ENCODE results near the gene CD300LG.
A peak's percentile ranks its signal among the peaks of the same experiment; 100 is the strongest.
"Not testable (repeated sequence)": the region's sequence is repeated elsewhere in the genome, so short reads cannot be mapped to it uniquely, and the experiment has no call there.

CD300LG gene

DNA sequence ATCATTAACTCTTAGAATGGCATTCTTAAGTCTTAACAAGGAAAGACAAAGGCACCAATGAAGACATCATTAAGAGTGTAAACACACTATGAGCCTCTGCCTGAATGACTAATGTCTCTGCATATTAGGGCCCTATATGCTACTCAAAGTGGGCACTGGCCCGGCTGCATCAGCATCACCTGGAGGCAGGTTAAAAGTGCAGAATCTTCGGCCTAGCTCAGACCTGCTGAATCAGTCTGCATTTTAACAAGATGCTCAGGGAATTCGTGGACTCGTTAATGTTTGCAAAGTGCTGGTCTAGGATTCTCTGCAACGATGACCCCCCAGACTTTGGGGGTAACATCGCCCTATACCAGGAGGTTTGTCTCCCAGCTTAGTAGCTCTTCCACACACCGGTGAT lies 20.8 kb upstream of the CD300LG start:
- no peak for DNase-seq

DNA sequence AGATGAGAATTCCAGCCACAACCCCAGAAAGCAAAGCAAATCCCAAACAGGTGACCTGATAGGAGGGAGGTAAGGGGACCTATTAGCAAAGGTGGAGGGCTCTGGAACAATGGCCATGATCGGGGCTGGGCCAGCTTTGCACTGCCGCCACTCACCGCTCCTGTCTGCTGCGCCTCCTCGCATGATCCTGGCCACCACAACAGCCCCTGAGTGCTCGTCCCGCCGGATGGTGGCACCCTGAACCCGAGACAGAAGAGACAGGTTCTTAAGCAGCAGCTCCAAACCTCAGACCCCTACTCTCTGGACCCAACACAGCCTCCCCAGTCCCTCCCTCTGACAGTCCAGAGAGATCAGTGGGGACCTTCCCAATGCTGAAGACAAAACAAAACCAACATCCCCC lies 19.4 kb upstream of the CD300LG start:
- DNase-seq: no peak

DNA sequence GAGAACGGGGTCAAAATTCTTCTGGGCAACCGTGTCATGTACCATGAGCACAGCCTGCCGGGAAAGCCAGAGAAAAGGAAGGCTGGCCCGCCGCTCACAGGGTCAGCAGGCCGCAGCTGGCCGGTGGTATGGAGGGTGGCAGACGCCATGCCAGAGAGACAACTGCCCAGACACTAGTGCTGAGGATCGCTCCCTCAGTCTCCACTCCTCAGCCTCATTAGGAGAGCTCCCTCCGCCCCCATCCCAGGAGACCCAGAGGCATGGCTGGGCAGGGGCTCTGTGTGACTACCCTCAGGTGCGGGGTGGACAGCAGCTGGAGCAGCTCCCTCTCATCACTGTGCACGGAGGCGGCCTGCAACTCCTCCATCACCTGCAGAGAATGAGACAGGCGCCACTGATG lies 17.2 kb upstream of the CD300LG start:
- DNase-seq: no peak

DNA sequence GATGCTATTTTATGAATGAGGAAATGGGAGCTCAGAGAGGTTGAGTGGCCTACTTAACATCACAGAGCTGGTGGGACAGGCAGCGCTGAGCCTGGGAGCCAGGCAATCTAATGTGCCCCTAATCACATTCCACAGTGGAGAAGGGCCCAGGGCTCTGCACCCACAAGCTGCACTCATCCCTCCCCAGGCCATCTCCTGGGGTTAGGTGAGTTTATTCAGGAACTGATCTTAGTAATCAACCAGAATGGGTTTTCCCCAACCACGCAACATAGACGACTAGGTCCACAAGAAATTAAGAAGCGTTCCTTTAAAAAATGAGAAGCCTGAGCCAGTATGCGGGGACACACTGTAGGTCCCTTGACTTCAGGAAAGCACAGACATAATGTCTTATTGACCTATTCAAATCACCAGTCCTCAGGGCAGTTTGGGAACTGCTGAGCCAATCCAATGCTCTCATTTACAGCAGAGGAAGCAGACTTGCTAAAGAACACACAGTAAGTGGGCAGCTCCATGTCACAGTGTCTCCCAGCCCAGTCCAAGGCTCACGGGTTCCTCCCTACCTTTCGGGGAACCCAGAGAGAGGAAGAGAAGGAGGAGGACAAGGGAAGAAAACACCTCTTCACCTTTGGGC lies 16.4 kb upstream of the CD300LG start:
- DNase-seq: no peak

DNA sequence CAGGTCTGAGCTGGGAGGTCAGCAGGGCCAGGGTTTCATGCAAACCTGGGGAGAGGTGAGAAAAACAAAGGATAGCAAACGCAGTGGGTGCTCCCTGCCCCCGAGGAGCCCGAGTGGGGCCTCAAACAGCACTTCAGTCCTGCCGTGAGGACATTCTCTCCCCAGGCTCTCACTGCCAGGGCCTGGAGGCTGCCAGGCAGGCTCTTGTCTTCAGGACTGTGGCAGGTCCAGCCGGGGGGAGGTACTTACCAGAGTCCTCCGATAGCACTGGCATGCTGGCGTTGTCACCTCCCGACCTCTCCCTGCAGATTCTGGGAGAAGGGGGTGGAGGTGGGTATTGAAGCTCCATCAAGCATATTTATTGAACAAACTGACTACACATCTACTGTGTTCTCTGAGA lies 15.3 kb upstream of the CD300LG start:
- no peak for DNase-seq

DNA sequence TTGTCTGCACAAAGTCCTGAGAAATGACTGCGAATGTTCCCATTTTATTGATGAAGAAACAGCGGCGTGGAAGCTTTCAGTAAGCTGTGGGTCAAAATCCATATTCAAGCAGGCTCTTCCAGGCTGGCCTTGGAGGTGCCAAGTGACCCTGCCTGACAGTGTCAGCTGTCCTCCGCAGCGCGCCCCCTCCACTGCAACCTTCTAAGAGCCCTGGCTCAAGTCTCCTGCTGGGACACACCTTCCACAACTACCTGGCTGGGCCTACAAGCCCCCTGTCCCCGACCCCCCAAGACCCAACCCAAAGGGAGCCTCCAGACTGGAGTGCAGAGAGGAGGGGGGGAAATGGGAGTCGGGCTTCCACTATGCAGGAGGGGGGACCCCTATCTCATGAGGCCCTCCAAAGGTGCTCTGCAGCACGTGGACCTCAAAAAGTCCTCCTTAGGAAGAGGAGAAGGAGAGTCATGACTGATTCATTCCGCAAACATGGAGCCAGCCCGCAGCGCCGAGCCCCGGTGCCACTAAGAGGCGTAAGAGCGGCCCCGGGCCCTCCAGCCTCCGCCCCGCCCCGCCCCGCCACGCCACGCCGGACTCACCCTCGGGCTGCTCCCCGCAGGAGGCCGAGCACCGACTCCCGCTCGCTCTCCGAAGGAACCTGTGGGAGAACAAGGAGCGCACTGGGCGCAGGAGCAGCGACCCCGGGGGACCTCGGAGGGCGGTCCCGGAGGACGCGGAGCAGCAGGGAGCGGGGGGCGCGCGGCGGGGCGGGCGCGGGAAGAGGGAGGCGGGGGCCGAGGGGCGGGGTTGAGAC lies 14.6 kb upstream of the CD300LG start:
- DNase-seq: peak; percentile 19 to 28

DNA sequence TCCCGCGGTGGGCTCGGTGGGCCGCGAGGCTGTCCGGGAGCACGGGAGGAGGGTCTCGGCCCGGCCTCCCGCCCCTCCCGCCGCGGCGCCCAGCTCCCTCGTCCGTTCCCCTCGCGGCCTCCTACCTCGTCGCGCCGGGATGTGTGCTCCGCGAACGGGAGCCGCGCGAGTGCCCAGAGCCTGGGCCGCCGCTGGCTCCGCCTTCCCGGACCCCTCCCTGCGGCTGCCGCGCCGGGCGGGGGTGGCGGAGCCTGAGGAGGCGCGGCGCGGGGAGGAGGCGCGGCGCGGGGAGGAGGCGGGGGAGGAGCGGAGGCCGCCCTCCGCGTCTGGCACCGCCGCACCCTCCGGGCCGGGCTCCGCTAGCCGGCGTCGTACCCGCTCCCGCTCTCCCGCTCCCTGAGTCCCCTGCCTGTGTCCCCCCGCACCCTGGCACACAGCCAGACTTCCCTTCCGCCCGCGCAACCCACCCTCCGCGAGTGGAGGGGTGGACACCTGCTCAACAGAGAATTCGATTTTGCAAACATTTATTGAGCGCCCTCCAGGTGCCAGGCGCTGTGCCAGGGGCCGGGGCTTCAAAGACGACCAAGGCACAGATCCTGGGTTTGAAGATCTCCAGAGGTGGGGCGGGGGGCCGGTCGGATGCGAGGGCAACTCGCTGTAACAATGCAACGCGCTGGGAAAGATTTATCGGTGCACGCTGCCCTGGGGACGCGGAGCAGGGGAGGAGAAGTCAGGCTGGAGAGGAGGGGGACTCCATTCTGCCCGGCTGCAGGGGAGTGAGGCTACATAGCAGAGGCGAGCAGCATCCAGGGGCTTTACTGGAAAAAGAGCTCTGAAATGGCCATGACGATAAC lies 13.8 kb upstream of the CD300LG start, which contains the start of gene MPP3:
TSS of gene MPP3 (minus strand) at position 171 of the 854 bp plus-strand sequence. CDS start 1,240 bp downstream, outside the sequence.
- peak; percentile 55 for DNase-seq

DNA sequence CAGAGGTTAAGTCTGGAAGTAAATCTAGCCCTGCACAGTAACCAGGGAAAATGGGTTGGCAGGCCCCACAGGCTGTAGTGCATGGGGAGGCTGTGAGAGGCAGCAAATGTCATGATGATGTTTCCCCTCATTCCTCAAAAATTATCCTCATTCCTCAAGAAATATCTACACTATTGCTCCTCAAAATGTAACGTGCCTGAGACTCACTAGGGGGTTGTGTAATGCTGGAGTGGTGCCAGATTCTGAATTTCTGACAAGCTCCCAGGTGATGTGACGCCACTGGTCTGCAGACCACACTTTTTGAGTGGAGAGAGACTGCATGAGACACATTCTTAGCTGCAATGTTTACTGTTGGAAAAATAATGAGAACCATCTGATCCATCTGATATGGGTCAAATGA lies 12.9 kb upstream of the CD300LG start:
- no peak for DNase-seq

DNA sequence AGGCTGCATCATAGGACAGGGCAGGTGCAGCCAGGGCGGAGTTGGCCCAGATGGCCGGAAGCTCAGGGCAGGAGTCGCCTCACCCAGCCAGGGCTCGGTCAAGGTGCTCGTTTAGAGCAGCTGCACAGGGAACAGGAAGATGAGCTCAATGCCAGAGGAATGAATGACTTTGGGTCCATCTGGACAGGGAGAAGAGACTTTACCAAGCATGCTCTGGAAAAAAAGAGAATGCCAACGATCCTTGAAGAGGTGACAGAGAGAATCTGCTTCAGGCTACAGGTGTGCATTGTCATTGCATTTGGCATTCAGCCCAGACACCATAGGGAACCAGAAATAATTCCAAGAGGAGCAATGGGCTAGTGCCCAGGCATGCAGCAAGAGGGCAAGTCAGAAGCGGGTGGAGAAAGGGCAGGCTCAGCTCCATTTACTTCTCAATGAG lies 7.3 kb upstream of the CD300LG start:
- DNase-seq: no peak

DNA sequence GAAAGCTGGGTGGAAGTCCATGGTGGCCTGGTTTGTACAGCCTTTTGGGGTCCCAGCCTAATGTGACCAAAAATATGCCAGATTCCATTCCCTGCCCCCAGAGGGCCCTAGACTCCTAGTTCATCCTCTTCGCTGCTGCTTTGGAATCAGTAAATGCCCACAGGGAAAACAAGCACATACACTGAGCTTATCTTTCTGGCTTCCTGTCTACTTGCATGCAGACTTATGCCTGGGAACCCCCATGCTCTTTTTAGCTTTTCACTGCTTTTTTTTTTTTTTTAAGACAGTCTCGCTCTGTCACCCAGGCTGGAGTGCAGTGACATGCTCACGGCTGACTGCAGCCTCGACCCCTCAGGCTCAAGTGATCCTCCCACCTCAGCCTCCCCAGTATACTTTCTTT lies 6.2 kb upstream of the CD300LG start:
- no peak for DNase-seq

DNA sequence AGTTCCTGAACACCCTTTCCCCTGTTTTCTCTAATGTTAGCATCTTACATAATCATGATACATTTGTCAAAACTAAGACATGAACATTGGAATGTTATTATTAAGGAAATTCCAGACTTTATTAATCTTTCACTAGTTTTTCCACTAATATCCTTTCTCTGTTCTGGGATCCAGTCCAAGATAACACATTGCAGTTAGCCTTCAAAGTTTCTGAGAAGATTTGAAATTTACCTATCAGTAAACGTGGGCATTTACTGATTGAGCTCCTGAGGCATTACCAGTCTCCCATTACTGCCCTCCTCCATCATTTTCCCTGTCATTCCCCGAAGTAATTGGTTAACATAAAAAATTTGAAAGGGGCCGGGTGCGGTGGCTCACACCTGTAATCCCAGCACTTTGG lies 5.7 kb upstream of the CD300LG start:
- DNase-seq: no peak

DNA sequence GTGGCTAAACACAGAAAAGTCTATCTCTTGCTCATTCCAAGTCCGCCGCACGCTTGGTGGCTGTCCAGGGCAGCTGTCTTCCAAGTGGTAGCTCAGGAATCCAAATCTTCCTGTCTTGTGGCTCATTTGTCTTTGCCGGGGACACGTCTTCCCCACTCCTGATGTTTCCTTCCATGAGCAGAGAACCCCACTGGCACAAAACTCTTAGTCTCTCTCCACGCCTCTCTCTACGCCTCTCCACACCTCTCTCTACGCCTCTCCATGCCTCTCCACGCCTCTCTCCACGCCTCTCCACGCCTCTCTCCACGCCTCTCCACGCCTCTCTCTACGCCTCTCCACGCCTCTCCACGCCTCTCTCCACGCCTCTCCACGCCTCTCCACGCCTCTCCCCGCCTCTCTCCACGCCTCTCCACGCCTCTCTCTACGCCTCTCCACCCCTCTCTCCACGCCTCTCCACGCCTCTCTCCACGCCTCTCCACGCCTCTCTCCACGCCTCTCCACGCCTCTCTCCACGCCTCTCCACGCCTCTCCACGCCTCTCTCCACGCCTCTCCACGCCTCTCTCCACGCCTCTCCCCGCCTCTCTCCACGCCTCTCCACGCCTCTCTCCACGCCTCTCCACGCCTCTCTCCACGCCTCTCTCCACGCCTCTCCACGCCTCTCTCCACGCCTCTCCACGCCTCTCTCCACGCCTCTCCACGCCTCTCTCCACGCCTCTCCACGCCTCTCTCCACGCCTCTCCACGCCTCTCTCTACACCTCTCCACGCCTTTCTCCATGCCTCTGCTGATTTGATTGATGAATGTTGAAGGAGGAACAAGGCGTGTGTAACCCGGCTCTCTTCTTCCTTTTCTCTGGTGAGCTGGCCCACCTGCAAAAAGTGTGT lies 4.6 kb upstream of the CD300LG start:
- DNase-seq: not testable (repeated sequence)

DNA sequence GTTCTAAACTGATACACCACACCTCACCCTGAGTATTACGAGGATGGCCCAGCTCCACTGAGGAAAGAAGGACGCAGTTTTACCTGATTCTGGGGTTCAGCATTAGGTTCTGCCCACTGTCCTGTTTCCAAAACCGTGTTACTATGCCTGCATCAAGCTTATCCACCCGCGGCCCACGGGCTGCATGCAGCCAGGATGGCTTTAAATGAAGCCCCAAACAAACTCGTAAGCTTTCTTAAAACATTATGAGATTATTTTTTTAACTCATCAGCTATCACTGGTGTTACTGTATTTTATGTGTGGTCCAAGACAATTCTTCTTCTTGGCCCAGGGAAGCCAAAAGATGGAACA lies 4.0 kb upstream of the CD300LG start:
- DNase-seq: no peak

DNA sequence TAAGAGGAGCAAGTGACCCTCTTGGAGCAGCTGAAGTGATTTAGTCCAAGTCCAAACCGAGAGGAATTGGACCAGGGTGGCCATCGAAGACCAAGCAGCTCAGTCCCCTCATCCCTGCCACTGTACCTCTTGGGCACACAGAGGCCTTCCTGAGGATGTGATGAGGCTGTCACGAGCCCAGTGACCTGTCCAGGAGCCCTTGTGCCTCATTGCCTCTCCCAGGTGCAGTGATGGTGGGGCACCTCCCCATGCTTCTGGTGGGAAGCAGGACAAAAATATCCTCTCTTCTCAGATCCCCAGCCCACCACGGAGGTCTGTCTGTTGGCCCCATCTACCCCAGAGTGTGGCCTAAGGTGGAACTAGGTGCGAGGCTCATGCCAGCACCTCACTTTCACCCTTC lies 2.7 kb upstream of the CD300LG start:
- DNase-seq: no peak

DNA sequence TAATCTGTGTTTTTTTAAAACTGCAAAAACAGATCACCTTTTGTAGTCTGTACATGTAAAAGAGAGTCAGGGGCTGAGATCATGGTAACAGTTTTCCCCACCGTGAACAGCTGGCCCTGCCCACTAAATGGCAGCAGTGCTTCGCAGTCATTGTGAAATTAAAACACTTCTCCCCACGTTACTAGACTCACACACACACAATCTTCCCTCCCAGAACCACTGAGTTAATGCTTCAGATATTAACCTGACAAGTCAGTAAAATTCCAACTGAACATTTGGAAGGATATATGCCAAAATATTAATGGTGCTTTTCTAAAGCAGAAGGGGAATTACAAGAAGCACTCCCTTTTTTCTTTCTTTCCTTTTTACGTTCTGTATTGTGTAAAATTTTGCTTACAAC lies 1.2 kb upstream of the CD300LG start:
- DNase-seq: no peak

DNA sequence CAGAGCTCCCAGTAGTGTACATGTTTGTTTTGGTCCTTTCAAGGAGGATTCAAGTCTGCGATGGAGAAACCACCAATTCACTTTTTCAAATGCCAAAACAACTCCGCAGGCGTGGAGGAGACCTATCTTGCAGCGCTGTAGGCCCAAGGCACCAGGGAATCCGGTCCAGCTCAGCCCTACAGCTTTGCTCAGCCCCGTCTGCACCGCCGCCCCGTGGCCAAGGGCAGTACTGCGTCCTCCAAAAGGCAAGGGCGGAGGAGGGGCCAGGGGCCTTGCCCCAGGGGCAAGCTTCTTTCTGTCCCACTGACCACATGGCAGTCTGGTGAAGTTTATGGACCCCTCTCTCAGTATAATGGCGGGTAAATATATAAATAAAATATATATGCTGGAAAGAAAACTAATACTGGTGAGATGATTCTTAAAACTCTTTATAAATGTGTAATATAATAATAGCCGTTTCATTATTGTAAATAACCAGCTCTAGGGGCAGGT lies 709 bp upstream of the CD300LG start:
- DNase-seq: peak; percentile 61 to 65

DNA sequence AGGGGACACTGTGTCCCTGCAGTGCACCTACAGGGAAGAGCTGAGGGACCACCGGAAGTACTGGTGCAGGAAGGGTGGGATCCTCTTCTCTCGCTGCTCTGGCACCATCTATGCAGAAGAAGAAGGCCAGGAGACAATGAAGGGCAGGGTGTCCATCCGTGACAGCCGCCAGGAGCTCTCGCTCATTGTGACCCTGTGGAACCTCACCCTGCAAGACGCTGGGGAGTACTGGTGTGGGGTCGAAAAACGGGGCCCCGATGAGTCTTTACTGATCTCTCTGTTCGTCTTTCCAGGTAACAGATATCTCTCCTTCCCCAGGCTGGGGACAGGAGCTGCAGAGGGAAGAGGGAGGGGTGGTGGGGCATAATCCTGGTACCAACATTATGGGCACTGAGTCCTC lies 1.6 kb downstream of the CD300LG start:
- no peak for DNase-seq

DNA sequence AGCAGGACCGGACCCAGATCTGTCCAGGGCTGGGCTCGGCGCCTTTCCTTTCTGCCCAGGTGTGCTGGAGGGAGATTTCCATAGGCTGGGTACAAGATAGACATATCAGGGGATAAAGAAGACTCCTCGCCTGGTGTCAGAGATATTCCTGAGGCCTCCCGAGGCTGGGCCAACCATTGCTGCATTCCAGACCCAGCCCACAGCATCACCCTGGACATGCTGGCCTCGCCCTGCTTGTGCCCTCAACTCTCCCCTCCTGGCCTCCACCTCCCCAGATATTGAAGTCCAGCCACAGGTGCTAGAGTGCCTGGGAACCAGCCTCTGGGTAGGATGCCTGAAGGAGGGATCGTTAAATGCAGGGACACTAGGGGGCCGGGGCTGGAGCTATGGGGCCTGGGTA lies 2.1 kb downstream of the CD300LG start:
- no peak for DNase-seq

DNA sequence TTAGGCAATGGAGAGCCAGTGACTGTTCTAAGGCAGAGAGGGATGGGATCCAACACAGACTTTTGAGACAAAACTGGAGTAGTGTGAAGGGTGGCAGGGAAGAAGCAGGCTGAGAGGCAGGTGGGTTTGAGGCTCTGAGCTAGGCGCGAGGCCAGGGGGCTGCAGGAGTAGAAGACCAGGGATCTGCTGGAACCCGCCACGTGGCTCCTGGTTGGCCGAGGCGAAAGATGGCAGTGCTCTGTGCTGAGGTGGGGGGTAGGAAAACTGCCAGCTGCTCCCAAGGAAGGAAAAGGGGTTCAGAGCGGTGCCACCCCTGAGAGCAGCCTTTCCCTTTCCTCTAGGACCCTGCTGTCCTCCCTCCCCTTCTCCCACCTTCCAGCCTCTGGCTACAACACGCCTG lies 5.6 kb downstream of the CD300LG start:
- no peak for DNase-seq

DNA sequence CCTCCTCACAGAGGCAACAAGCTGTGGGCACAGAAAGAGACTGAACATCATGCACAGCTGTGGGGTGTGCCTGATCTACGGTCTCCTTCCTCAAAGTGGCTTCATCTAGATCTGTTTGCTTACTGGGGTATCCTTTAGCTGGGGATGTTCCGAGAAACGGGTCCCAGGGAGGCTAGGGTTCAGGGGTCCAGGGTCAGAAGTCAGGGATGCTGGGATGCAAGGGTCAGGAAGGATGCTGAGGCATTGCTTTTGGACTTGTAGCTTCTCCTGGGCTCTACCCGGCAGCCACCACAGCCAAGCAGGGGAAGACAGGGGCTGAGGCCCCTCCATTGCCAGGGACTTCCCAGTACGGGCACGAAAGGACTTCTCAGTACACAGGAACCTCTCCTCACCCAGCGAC lies 6.6 kb downstream of the CD300LG start:
- no peak for DNase-seq

DNA sequence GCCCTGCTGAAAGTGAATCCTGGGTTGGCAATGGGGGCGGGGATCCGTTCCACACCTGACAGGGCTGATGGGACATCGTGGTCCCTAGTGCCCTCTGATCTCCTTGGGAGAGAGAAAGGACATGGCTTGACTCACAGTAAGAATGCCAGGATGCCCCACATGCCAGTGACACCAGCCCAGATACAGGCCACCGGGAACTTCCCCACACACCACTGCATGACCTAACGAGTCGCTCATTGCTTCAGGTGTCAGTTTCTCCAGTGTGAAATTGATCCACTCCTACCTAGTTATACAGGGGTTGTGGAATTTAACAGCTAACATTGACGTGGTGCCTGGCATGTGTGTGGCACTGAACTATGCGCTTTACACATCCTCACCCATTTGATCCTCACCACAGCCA lies 7.5 kb downstream of the CD300LG start:
- no peak for DNase-seq

DNA sequence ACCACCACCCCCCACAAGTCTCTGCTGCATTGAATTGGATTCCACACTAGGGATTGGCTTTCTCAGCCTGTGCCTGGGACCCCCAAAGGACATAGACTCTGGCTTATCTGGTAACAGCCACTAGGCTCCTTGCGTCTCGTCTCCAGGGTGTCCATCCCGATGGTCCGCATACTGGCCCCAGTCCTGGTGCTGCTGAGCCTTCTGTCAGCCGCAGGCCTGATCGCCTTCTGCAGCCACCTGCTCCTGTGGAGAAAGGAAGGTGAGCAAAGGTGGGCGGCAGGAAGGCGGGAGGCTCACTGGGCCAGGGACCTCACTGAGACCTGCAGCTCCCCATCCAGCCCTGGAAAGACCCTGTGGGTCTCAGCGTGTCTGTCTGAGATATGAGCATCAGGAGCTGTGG lies 8.1 kb downstream of the CD300LG start:
- no peak for DNase-seq

DNA sequence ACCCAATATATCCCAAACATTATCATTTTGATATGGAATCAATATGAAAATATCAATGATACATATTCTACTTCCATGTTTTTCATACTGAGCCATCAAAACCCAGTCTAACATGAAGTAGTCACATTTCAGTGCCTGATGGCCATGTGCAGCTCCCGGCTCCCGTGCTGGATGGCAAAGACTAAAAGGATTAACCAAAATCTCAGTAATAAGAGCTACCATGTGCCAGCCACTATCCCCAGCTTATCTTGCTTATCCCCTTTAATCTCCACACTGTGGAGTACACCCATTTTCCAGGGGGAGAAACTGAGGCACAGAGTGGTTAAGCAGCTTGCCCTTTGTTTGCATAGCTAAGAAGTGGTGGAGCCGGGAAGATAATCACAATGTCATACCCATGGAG lies 9.2 kb downstream of the CD300LG start:
- DNase-seq: no peak
